Activated CD4-positive, CD25-positive, alpha-beta regulatory T cell treated with anti-CD3 and anti-CD28 coated beads, Interleukin-2, amount 50 U/mL, for 24 hours (primary cell): ENCODE results near the gene SIDT2.

Experiments
- ATAC-seq, 2 donors: fragments of 150-1000 bp; cut with Tn5 transposase; one replicate each; pipeline ENCODE4 v1.10.0; 2021; ENCODE audit warnings: mild to moderate bottlenecking in 1 of 2, moderate library complexity in 1 of 2

Gene SIDT2

GRCh38 chr11:117189941-117190544 is 11.5 kb downstream of the SIDT2 start:
- no peak for ATAC-seq

- no peak for ATAC-seq
Observed at GRCh38 chr11:117191680-117192400, 13.3 kb downstream of the SIDT2 start.

- no peak for ATAC-seq
Observed at GRCh38 chr11:117192401-117192875, 13.9 kb downstream of the SIDT2 start.

- ATAC-seq = no peak
Observed at GRCh38 chr11:117193130-117194020, 14.8 kb downstream of the SIDT2 start.

GRCh38 chr11:117194267-117194666 is 15.7 kb downstream of the SIDT2 start:
- ATAC-seq = no peak

- ATAC-seq = no peak
Observed at GRCh38 chr11:117195258-117195657, 16.7 kb downstream of the SIDT2 start.

GRCh38 chr11:117195761-117196160 is 17.2 kb downstream of the SIDT2 start:
- ATAC-seq = no peak

GRCh38 chr11:117197006-117197405 is 18.5 kb downstream of the SIDT2 start:
- ATAC-seq = no peak

- ATAC-seq = no peak
Observed at GRCh38 chr11:117197516-117198456, 19.2 kb downstream of the SIDT2 start.

GRCh38 chr11:117198613-117199012 is 20.1 kb downstream of the SIDT2 start:
- no peak for ATAC-seq

GRCh38 chr11:117199053-117199915 is 20.7 kb downstream of the SIDT2 start, which contains the start of gene TAGLN:
TAGLN (plus strand) TSS chr11:117199370; CDS start chr11:117203014, 3,644 bp downstream.
- ATAC-seq = no peak

- no peak for ATAC-seq
Observed at GRCh38 chr11:117199916-117200812, 21.6 kb downstream of the SIDT2 start.

GRCh38 chr11:117200813-117201657 is 22.5 kb downstream of the SIDT2 start:
- ATAC-seq = no peak

- ATAC-seq = no peak
Observed at GRCh38 chr11:117201658-117202305, 23.2 kb downstream of the SIDT2 start.

GRCh38 chr11:117202386-117203068 is 24.0 kb downstream of the SIDT2 start:
- ATAC-seq = no peak

- ATAC-seq = no peak
Observed at GRCh38 chr11:117203069-117203407, 24.5 kb downstream of the SIDT2 start.

GRCh38 chr11:117204283-117205080 is 25.9 kb downstream of the SIDT2 start:
- no peak for ATAC-seq
